ENCODE results near the gene TANGO6.
"Not testable (repeated sequence)": the region's sequence is repeated elsewhere in the genome, so short reads cannot be mapped to it uniquely, and the experiment has no call there.

Gene TANGO6

DNA sequence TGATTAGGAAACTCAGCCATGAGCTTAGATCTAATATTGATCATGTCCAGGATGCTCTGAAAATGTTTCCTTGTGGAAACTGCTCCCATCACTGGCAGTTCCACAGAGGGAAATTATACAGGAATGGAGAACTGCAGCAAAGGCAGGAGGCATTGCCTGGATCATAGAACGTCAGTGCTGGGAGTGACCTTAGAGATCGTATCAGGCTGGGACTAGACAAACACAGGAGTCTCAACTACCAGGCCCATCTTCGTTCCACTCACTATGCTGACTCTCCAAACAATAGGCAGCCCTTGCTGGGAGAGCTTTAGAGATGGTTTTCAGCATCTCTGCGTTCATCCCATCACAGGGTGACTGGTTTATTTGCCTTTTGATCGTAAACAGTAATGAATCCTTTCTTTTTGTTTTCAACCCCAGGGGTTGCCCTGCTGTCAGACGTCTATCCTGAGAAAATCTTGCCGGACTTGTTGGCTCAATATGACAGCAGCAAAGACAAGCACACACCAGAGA, 130.3 kb downstream of the TANGO6 start:
- DNase-seq: no peak

DNA sequence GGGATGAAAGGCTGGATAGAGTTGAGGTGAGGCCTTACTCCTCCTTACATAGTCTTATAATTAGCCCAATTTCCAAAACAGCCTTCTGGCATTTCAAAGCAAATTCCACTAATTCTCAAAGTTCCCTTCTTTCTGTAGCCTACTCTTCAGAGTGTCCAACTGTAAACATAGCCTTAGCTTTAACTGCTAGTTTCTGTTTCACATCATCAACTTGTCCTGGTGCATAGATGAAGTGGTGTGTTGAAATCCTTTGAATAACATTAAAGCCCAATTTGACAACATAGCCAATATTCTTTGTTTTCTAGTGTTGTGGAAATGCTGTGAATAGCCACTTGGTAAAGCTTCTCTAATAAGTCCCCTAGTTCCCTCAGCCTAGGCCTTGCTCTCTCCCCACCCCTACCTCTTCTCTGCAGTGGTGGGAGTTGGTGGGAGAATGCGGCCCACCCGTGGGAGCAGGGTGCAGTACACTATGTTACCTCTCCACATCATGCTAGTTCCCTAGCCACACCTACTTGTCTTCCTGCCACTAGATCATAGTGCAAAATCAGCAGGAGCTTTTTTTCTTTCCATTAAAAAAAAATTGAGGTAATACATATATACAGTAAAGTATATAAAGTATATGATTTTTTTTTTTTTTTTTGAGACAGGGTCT, 135.1 kb downstream of the TANGO6 start:
- DNase-seq: no peak

DNA sequence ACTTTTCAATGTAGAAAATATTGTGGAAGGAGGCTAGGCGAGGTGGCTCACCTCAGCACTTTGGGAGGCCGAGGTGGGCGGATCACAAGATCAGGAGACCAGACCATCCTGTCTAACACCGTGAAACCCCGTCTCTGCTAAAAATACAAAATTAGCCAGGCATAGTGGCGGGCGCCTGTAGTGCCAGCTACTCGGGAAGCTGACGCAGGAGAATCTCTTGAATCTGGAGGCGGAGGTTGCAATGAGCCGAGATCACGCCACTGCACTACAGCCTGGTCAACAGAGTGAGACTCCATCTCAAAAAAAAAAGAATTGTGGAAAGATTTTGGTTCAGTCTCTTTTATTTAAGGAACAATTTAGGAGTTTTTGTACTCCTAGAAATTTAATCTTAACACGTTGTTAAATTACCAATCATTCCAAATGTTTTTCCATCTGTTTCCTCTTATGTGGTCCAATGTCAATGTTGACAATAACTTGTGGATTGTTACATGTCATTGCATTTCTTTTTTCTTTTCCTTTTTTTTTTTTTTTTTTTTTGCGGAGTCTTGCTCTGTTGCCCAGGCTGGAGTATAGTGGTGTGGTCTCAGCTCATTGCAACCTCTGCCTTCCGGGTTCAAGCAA, 137.5 kb downstream of the TANGO6 start:
- DNase-seq: no peak

DNA sequence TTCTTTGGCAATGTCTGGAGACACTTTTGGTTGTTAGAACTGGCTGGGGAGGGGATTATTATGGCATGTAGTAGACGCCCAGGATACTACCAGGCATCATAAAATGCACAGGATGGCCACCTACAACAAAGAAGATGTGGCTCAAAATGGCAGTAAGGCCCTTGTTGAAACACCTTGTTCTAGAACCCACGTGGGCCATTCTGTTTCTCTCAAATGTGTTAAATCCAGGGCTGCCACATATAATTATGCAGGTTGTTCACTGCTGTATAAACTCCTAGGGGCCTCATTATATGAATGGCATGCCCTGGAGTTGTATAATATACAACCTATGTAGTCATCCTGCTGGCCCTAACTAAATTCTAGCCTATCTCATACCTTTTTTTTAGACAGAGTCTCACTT, 138.6 kb downstream of the TANGO6 start:
- DNase-seq: no peak

DNA sequence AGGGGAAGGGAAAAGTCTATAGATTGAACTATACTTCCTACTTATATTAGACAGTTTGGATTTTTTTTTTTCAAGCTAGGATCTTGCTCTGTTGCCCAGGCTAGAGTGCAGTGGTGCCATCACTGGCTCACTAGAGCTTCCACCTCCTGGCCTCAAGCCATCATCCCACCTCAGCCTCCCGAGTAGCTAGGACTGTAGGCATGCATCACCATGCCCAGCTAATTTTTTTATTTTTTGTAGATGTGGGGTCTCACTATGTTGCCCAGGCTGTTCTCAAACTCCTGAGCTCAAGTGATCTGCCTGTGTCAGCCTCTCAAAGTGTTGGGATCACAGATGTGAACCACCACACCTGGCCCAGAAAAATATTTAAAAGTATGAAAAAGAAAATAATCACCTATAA, 141.1 kb downstream of the TANGO6 start:
- no peak for DNase-seq

- no peak for DNase-seq
Observed at GRCh38 chr16:68985268-68985667, 141.9 kb downstream of the TANGO6 start.

GRCh38 chr16:68985855-68986254, 142.5 kb downstream of the TANGO6 start:
- DNase-seq: no peak

GRCh38 chr16:68987734-68988457, 144.6 kb downstream of the TANGO6 start:
- peak; percentile 33 for DNase-seq

- DNase-seq: not testable (repeated sequence)
Observed at GRCh38 chr16:68990172-68990845, 147.0 kb downstream of the TANGO6 start.

DNA sequence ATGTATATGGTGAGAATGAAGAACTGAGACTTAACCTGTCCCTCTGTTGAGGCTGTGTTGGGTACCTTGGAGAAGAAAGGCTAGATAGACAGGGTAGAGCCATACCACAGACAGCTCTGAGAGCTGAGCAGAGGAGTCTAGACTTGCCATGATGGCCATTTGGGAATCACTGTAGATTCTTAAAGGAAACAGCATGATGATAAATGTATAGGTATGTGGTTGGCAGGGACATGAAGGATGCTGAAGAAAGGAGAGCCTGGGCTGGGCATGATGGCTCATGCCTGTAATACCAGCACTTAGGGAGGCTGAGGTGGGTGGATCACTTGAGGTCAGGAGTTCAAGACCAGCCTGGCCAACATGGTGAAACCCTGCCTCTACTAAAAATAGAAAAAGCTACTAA, 147.7 kb downstream of the TANGO6 start:
- DNase-seq: no peak

- no peak for DNase-seq
Observed at GRCh38 chr16:68992521-68992920, 149.2 kb downstream of the TANGO6 start.

DNA sequence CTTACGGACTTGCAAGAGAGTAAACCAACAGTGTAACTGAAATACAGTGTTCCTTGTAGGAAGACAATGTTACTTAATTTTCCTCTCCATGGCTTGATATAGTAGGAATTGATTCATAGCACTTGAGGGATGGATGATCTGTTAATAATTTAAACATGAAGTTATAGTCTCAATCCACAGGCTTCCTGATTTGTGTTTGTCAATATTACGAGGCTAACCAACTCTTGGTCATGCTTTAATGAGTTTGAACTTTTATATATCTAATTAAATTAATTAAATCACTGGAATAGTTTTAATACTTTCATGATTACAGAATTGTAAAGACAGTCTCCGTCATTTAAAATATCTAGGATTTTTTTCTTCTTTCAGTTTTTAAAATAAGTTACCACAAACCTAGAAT, 150.1 kb downstream of the TANGO6 start:
- DNase-seq: no peak

GRCh38 chr16:68993885-68994284, 150.6 kb downstream of the TANGO6 start:
- no peak for DNase-seq

- no peak for DNase-seq
Observed at GRCh38 chr16:68994324-68994723, 151.0 kb downstream of the TANGO6 start.

GRCh38 chr16:68995011-68995504, 151.7 kb downstream of the TANGO6 start:
- peak; percentile 61 for DNase-seq

DNA sequence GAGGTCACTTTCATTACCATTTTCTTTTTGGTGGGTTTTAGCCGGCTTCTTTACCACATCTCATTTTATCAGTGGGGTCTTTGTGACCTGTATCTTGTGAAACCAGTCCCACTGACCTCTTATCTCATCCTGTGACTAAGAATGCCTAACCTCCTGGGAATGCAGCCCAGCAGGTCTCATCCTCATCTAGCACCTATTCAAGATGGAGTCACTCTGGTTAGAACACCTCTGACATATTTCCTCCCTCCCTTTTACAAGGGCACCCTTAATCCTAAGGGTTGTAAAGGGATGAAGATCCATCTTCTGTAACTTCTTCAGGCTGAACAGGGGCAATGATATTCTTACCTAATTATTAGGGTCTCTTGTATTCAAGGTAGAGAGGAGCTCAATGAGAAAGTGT, 154.2 kb downstream of the TANGO6 start:
- DNase-seq: no peak

DNA sequence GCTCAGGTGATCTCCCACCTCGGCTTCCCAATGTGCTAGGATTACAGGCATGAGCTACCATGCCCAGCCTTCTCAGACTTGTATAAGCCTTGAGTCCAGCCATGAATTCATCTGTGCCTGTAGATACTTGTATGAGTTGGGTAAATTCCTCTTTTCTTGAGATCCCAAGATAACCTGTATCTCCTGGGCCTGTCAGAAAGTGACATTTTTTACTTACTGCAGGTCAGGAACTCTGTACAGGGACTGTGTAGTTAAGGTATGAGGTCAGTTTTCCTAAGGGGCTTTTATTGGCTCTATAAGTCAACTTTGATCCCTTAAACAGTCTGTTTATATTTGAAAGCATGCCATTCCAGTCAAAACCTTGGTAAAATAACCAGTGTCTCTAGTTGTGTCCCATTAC, 155.8 kb downstream of the TANGO6 start:
- no peak for DNase-seq

- DNase-seq: peak; percentile 33
Observed at GRCh38 chr16:69003500-69003899, 160.2 kb downstream of the TANGO6 start.

DNA sequence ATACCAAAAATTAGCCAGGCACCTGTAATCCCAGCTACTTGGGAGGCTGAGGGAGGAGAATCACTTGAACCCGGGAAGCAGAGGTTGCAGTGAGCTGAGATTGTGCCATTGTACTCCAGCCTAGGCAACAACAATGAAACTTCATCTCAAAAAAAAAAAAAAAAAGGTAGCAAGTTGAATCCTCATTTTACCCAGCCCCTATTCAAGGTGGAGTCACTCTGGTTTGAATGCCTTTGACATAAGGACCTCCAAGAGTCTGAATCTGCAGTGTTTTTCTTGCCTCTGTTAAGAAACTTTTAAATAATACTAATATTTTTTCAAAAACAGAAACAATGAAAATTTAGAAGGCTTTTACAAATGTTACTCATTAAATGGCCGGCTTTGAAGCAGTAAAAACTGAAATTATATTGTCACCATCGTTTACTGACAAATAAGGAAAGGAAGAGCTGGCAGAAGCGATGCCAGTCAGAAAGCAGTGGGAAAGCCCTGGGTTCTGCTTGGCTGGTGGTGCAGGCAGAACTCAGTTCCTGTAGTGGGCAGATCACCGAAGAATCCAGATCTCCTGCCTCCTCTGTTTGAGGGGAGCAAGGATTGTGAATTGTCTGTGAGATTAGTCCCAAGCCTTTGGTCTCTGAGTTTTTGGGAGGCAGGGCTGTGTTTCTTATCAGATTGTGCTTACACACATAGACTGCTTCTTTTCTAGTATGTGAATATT, 162.5 kb downstream of the TANGO6 start:
- DNase-seq: no peak

GRCh38 chr16:69012906-69013305, 169.6 kb downstream of the TANGO6 start:
- no peak for DNase-seq

DNA sequence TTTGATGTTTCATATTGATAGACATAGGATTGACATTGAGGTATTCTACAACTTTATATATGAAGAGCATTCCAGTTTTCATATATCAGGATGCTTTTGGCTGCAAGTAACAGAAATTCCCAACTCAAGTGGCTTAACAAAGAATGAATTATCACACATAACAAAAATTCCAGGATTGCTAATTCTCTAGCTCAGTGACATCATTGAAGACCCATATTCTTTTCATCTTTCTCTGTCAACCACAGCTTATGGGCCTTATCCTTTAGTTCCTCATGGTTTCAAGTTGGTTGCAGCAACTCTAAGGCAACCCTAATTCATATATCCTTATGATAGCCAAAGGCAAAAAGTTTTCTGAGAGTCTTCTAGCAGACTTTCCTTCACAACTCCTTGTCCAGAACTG, 170.7 kb downstream of the TANGO6 start:
- no peak for DNase-seq

GRCh38 chr16:69014811-69015210, 171.5 kb downstream of the TANGO6 start:
- no peak for DNase-seq

Data from OCI-M1 (cell line).